Caco-2 (cell line): ENCODE data around the gene PPP1R2B. TPM values are rescaled to one million over a fixed set of nuclear protein-coding genes. Genes with fewer than 3 reads are reported as not detected.

ENCODE experiments used
- BruUV-seq: library from RNA; stranded (reverse); fragments of 400-500 nt; replicated peaks from 2 replicates; lab custom pipeline; 2021; lab: Mats Ljungman, UMichigan
- CTCF ChIA-PET: fragments of 300-600 bp; sonication (Branson Sonifier 250); formaldehyde crosslinking; loops from one replicate; lab custom pipeline; 2022; ENCODE audit warnings: antibody characterized with exemption; lab: Charles Lee
- POLR2A ChIA-PET: fragments of 300-600 bp; sonication (Branson Sonifier 250); formaldehyde crosslinking; loops from one replicate; lab custom pipeline; 2022; ENCODE audit warnings: antibody characterized with exemption; lab: Charles Lee
- DNase-seq, 2 experiments: peaks; one replicate each; pipeline versions ENCODE4 v3.0.0 to v3.0.0-alpha.2; 2020 to 2022
- H3K27me3 ChIP-seq: replicated peaks from 2 replicates; pipeline ENCODE4 v1.6.0; 2011; ENCODE audit warnings: low read length; ENCODE audit not compliant: control insufficient read depth, insufficient read depth
- H3K36me3 ChIP-seq: 2 replicates; pipeline ENCODE4 v1.5.1; 2011; ENCODE audit warnings: low read length; ENCODE audit not compliant: control insufficient read depth, insufficient read depth
- H3K4me1 ChIP-seq: fragments of 250-450 bp; sonication (Bioruptor Pico); 2 replicates; pipeline ENCODE4 v1.5.1; 2020; ENCODE audit warnings: mild to moderate bottlenecking
- H3K4me3 ChIP-seq: 2 replicates; pipeline ENCODE4 v1.5.1; 2011; ENCODE audit warnings: low read depth, mild to moderate bottlenecking, control low read depth, low read length
- H3K9me3 ChIP-seq: fragments of 250-450 bp; sonication (Bioruptor Pico); 2 replicates; pipeline ENCODE4 v1.5.1; 2020; ENCODE audit warnings: mild to moderate bottlenecking, moderate library complexity
- H3K27ac Mint-ChIP-seq: one replicate; pipeline ENCODE4 v1.8.0; 2022; ENCODE audit warnings: mixed read lengths; ENCODE audit not compliant: unreplicated experiment
- H3K27me3 Mint-ChIP-seq: one replicate; pipeline ENCODE4 v1.8.0; 2022; ENCODE audit warnings: mixed read lengths; ENCODE audit not compliant: insufficient read depth, unreplicated experiment
- H3K36me3 Mint-ChIP-seq: one replicate; pipeline ENCODE4 v1.8.0; 2022; ENCODE audit warnings: mild to moderate bottlenecking, mixed read lengths; ENCODE audit not compliant: insufficient read depth, unreplicated experiment
- H3K4me1 Mint-ChIP-seq: one replicate; pipeline ENCODE4 v1.8.0; 2022; ENCODE audit warnings: low read depth, mixed read lengths; ENCODE audit not compliant: unreplicated experiment
- H3K4me3 Mint-ChIP-seq: one replicate; pipeline ENCODE4 v1.8.0; 2022; ENCODE audit warnings: mild to moderate bottlenecking, moderate library complexity, mixed read lengths; ENCODE audit not compliant: unreplicated experiment
- H3K9me3 Mint-ChIP-seq: one replicate; pipeline ENCODE4 v1.8.0; 2022; ENCODE audit warnings: mixed read lengths; ENCODE audit not compliant: unreplicated experiment
- intact Hi-C: fragments of 100-400 bp; cut with micrococcal nuclease; formaldehyde crosslinking; loops from one replicate; pipeline ENCODE4 v1.10.0; 2022; ENCODE audit not compliant: unreplicated experiment
- total RNA-seq: library from RNA; stranded (reverse); gene quantifications from 2 replicates; pipeline ENCODE4 v1.2.3, GENCODE V29; 2022
- TF ChIP-seq, protein P1 (sequence below), 2 experiments: fragments of 200-600 bp in 1 of 2; IDR thresholded peaks; 1 replicate in 1 of 2; 2 replicates in 1 of 2; pipeline versions ENCODE4 v1.5.1 to v1.8.0; 2011 to 2022; ENCODE audit warnings: antibody characterized with exemption in 1 of 2, control low read depth in 1 of 2, inconsistent platforms in 1 of 2, low read depth in 1 of 2, low read length in 1 of 2, mild to moderate bottlenecking in 1 of 2, moderate library complexity in 1 of 2; ENCODE audit not compliant: insufficient read depth in 1 of 2, severe bottlenecking in 1 of 2, unreplicated experiment in 1 of 2

Gene PPP1R2B
- total RNA-seq, 1 experiment from 2014 or later: not detected

- no peaks in the 10 kb centered on the region for H3K4me1 ChIP-seq
Measured at GRCh38 chr5:156871212-156871611, 21.1 kb downstream of the PPP1R2B start.

DNA sequence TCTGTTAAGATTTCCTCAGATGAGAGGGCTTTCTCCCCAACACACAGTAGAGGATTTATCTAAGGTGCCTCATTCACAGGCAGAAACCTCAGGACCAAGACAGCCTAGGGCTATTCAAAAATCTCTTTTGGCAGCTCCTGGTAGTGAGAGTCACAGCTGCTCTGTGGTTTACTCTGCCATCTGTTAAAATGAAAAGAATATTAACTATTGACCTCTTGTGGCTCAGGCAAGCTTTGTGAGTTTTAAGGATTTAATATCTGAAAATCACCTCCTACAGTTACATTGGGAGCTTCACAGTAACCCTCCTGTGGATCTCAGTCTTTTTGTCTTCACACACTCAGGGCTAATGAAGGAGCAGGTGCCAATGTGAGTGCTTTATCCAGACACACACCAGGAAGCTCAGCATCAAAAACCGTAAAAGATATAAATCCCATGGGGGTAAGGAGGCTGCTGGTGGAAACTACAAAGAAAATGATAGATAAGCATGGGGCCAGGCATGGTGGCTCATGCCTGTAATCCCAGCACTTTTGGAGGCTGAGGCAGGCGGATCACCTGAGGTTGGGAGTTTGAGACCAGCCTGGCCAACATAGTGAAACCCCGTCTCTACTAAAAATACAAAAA is 29.7 kb downstream of the PPP1R2B start:
- H3K4me1 Mint-ChIP-seq: no peaks in the 10 kb centered on the region
- ChIA-PET POLR2A (no interaction called here), CTCF (no interaction called here)
- H3K27me3 ChIP-seq: no peaks in the 10 kb centered on the region
- no peak overlapping the region for H3K4me3 Mint-ChIP-seq
- no peaks in the 10 kb centered on the region for H3K36me3 Mint-ChIP-seq
- no peak for DNase-seq
- no peaks in the 10 kb centered on the region for H3K36me3 ChIP-seq
- no peaks in the 10 kb centered on the region for H3K9me3 Mint-ChIP-seq
- TF ChIP-seq, protein P1, sequence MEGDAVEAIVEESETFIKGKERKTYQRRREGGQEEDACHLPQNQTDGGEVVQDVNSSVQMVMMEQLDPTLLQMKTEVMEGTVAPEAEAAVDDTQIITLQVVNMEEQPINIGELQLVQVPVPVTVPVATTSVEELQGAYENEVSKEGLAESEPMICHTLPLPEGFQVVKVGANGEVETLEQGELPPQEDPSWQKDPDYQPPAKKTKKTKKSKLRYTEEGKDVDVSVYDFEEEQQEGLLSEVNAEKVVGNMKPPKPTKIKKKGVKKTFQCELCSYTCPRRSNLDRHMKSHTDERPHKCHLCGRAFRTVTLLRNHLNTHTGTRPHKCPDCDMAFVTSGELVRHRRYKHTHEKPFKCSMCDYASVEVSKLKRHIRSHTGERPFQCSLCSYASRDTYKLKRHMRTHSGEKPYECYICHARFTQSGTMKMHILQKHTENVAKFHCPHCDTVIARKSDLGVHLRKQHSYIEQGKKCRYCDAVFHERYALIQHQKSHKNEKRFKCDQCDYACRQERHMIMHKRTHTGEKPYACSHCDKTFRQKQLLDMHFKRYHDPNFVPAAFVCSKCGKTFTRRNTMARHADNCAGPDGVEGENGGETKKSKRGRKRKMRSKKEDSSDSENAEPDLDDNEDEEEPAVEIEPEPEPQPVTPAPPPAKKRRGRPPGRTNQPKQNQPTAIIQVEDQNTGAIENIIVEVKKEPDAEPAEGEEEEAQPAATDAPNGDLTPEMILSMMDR (IDR thresholded peaks at IDR 0.05; ENCODE audit: insufficient read depth in 1 of 2, low read depth in 1 of 2, low read length in 1 of 2, severe bottlenecking in 1 of 2, unreplicated experiment in 1 of 2): no peak
- peaks cover 3% of the 10 kb centered on the region for H3K27me3 Mint-ChIP-seq
- H3K9me3 ChIP-seq: no peaks in the 10 kb centered on the region
- no peak overlapping the region for H3K4me3 ChIP-seq
- intact Hi-C loops: no loop called here
- H3K4me1 ChIP-seq: no peaks in the 10 kb centered on the region
- BruUV-seq: no TSS peak
- H3K27ac Mint-ChIP-seq: no peak overlapping the region

More at GRCh38 chr5:156871212-156871611, 21.1 kb downstream of the PPP1R2B start:
- ChIA-PET CTCF (no interaction called here), POLR2A (no interaction called here)
- no TSS peak for BruUV-seq
- Mint-ChIP-seq H3K4me3 (no peak overlapping the region), H3K27me3 (no peaks in the 10 kb centered on the region), H3K36me3 (no peaks in the 10 kb centered on the region), H3K4me1 (no peaks in the 10 kb centered on the region), H3K9me3 (peaks cover 18% of the 10 kb centered on the region), H3K27ac (no peak overlapping the region)
- TF ChIP-seq, protein P1 (IDR thresholded peaks at IDR 0.05; ENCODE audit: insufficient read depth in 1 of 2, low read depth in 1 of 2, low read length in 1 of 2, severe bottlenecking in 1 of 2, unreplicated experiment in 1 of 2): no peak
- no peak overlapping the region for H3K4me3 ChIP-seq
- no peak for DNase-seq
- no peaks in the 10 kb centered on the region for H3K36me3 ChIP-seq
- H3K9me3 ChIP-seq: no peaks in the 10 kb centered on the region
- H3K27me3 ChIP-seq: no peaks in the 10 kb centered on the region
- intact Hi-C loops: no loop called here

- Mint-ChIP-seq H3K4me3 (no peak overlapping the region), H3K9me3 (no peaks in the 10 kb centered on the region), H3K27ac (no peak overlapping the region), H3K27me3 (peaks cover 2% of the 10 kb centered on the region), H3K36me3 (no peaks in the 10 kb centered on the region), H3K4me1 (no peaks in the 10 kb centered on the region)
- TF ChIP-seq, protein P1 (IDR thresholded peaks at IDR 0.05; ENCODE audit: insufficient read depth in 1 of 2, low read depth in 1 of 2, low read length in 1 of 2, severe bottlenecking in 1 of 2, unreplicated experiment in 1 of 2): no peak
- CTCF ChIA-PET: no interaction called here
- H3K36me3 ChIP-seq: no peaks in the 10 kb centered on the region
- no peak overlapping the region for H3K4me3 ChIP-seq
- H3K4me1 ChIP-seq: no peaks in the 10 kb centered on the region
- POLR2A ChIA-PET: no interaction called here
- H3K27me3 ChIP-seq: no peaks in the 10 kb centered on the region
- no peaks in the 10 kb centered on the region for H3K9me3 ChIP-seq
- no TSS peak for BruUV-seq
- no peak for DNase-seq
- intact Hi-C loops: no loop called here
Measured at GRCh38 chr5:156883316-156883875, 33.3 kb downstream of the PPP1R2B start.
